H9 (cell line): ENCODE data around the gene PRR33. TPM values are rescaled to one million over a fixed set of nuclear protein-coding genes. Genes with fewer than 3 reads are reported as not detected.

Experiments used
- DNase-seq: peaks from one replicate; pipeline ENCODE4 v3.0.0-alpha.2; 2017
- H2AFZ ChIP-seq: one replicate; pipeline ENCODE4 v1.6.1; 2013; ENCODE audit warnings: mild to moderate bottlenecking, low read length, control low read depth, moderate library complexity
- H2AK5ac ChIP-seq: 2 replicates; pipeline ENCODE4 v1.6.1; 2013; ENCODE audit warnings: low read length, control low read depth, mixed read lengths; ENCODE audit not compliant: insufficient read length
- H2BK120ac ChIP-seq: one replicate; pipeline ENCODE4 v1.6.1; 2013; ENCODE audit warnings: low read depth, mild to moderate bottlenecking, low read length, control low read depth, inconsistent platforms; ENCODE audit not compliant: poor library complexity, severe bottlenecking
- H2BK12ac ChIP-seq: 2 replicates; pipeline ENCODE4 v1.6.1; 2013; ENCODE audit warnings: low read length, control low read depth, mixed read lengths, low read depth; ENCODE audit not compliant: insufficient read length
- H2BK15ac ChIP-seq: 2 replicates; pipeline ENCODE4 v1.6.1; 2013; ENCODE audit warnings: low read depth, low read length, control low read depth
- H2BK20ac ChIP-seq: one replicate; pipeline ENCODE4 v1.6.1; 2013; ENCODE audit warnings: low read depth, mild to moderate bottlenecking, low read length, control low read depth, inconsistent platforms; ENCODE audit not compliant: poor library complexity, severe bottlenecking
- H2BK5ac ChIP-seq: 2 replicates; pipeline ENCODE4 v1.6.1; 2013; ENCODE audit warnings: low read length, control low read depth, mixed read lengths; ENCODE audit not compliant: insufficient read length
- H3K14ac ChIP-seq: 2 replicates; pipeline ENCODE4 v1.6.1; 2013; ENCODE audit warnings: low read length, control low read depth; ENCODE audit not compliant: insufficient read depth
- H3K18ac ChIP-seq: 2 replicates; pipeline ENCODE4 v1.6.1; 2013; ENCODE audit warnings: low read depth, mild to moderate bottlenecking, mixed read lengths, low read length, control low read depth; ENCODE audit not compliant: insufficient read length
- H3K23ac ChIP-seq: 2 replicates; pipeline ENCODE4 v1.6.1; 2013; ENCODE audit warnings: low read length, control low read depth, mixed read lengths, low read depth; ENCODE audit not compliant: insufficient read length
- H3K23me2 ChIP-seq: 2 replicates; pipeline ENCODE4 v1.6.1; 2013; ENCODE audit warnings: low read depth, mild to moderate bottlenecking, mixed read lengths, low read length, control low read depth; ENCODE audit not compliant: insufficient read length, poor library complexity, severe bottlenecking
- H3K27ac ChIP-seq: 2 replicates; pipeline ENCODE4 v1.5.1; 2013; ENCODE audit warnings: low read length, control low read depth, mixed read lengths, low read depth; ENCODE audit not compliant: insufficient read length
- H3K27me3 ChIP-seq: 2 replicates; pipeline ENCODE4 v1.6.1; 2013; ENCODE audit warnings: low read length, control low read depth, inconsistent platforms; ENCODE audit not compliant: insufficient read depth
- H3K4ac ChIP-seq: 2 replicates; pipeline ENCODE4 v1.6.1; 2013; ENCODE audit warnings: low read depth, mild to moderate bottlenecking, control low read depth, inconsistent platforms, low read length, moderate library complexity
- H3K4me1 ChIP-seq: 2 replicates; pipeline ENCODE4 v1.6.1; 2013; ENCODE audit warnings: low read length, control low read depth, inconsistent platforms; ENCODE audit not compliant: insufficient read depth
- H3K4me2 ChIP-seq: 2 replicates; pipeline ENCODE4 v1.6.1; 2013; ENCODE audit warnings: low read length, control low read depth, mixed read lengths; ENCODE audit not compliant: insufficient read length, insufficient read depth
- H3K56ac ChIP-seq: 2 replicates; pipeline ENCODE4 v1.6.1; 2013; ENCODE audit warnings: low read depth, mild to moderate bottlenecking, mixed read lengths, low read length, control low read depth; ENCODE audit not compliant: insufficient read length
- H3K79me1 ChIP-seq: 2 replicates; pipeline ENCODE4 v1.6.1; 2013; ENCODE audit warnings: low read depth, mild to moderate bottlenecking, moderate library complexity, low read length, control low read depth, inconsistent platforms; ENCODE audit not compliant: insufficient read depth, poor library complexity, severe bottlenecking
- H3K79me2 ChIP-seq: 2 replicates; pipeline ENCODE4 v1.6.1; 2013; ENCODE audit warnings: low read length, control low read depth, inconsistent platforms; ENCODE audit not compliant: insufficient read depth
- H3K9ac ChIP-seq: 2 replicates; pipeline ENCODE4 v1.6.1; 2013; ENCODE audit warnings: low read length, control low read depth, mixed read lengths; ENCODE audit not compliant: insufficient read length; ENCODE audit errors: extremely low read depth
- H3K9me3 ChIP-seq: one replicate; pipeline ENCODE4 v1.6.1; 2013; ENCODE audit warnings: low read depth, low read length, inconsistent platforms; ENCODE audit not compliant: control insufficient read depth
- H3T11ph ChIP-seq: one replicate; pipeline ENCODE4 v1.6.1; 2013; ENCODE audit warnings: mild to moderate bottlenecking, low read length, control low read depth, inconsistent platforms
- H4K20me1 ChIP-seq: one replicate; pipeline ENCODE4 v1.6.1; 2013; ENCODE audit not compliant: control insufficient read depth, insufficient read length, insufficient read depth
- H4K5ac ChIP-seq: 2 replicates; pipeline ENCODE4 v1.6.1; 2013; ENCODE audit warnings: low read depth, mild to moderate bottlenecking, mixed read lengths, low read length, control low read depth; ENCODE audit not compliant: insufficient read length
- H4K8ac ChIP-seq: replicated peaks from 2 replicates; pipeline ENCODE4 v1.6.1; 2013; ENCODE audit warnings: low read length, control low read depth, mixed read lengths, low read depth; ENCODE audit not compliant: insufficient read length
- H4K91ac ChIP-seq: 2 replicates; pipeline ENCODE4 v1.6.1; 2013; ENCODE audit warnings: low read depth, mild to moderate bottlenecking, moderate library complexity, mixed read lengths, low read length, control low read depth; ENCODE audit not compliant: insufficient read length
- H3K27ac Mint-ChIP-seq, 3 experiments: 2 replicates in 2 of 3; 3 replicates in 1 of 3; pipeline ENCODE4 v1.8.0; 2020 to 2021; ENCODE audit warnings: mixed read lengths in 3 of 3, mild to moderate bottlenecking in 1 of 3, moderate library complexity in 1 of 3
- H3K27me3 Mint-ChIP-seq: 2 replicates; pipeline ENCODE4 v1.8.0; 2021; ENCODE audit warnings: low read depth, mild to moderate bottlenecking, moderate library complexity, mixed read lengths
- H3K36me3 Mint-ChIP-seq, 3 experiments: 2 replicates in 2 of 3; 3 replicates in 1 of 3; pipeline ENCODE4 v1.8.0; 2020 to 2021; ENCODE audit warnings: low read depth in 3 of 3, mixed read lengths in 3 of 3; ENCODE audit not compliant: insufficient read depth in 1 of 3
- H3K4me1 Mint-ChIP-seq, 2 experiments: 2 replicates each; pipeline ENCODE4 v1.8.0; 2020; ENCODE audit warnings: mixed read lengths in 2 of 2
- H3K4me3 Mint-ChIP-seq, 2 experiments: 2 replicates in 1 of 2; 3 replicates in 1 of 2; pipeline ENCODE4 v1.8.0; 2020 to 2021; ENCODE audit warnings: mild to moderate bottlenecking in 2 of 2, mixed read lengths in 2 of 2, moderate library complexity in 1 of 2
- H3K9me3 Mint-ChIP-seq, 2 experiments: 2 replicates in 1 of 2; 3 replicates in 1 of 2; pipeline ENCODE4 v1.8.0; 2020; ENCODE audit warnings: mild to moderate bottlenecking in 2 of 2, mixed read lengths in 2 of 2, moderate library complexity in 1 of 2
- CTCF ChIP-seq: fragments of 200-600 bp; sonication (generic); conservative IDR thresholded peaks from 3 replicates; pipeline ENCODE4 v1.8.0; 2021; ENCODE audit warnings: antibody characterized with exemption, mild to moderate bottlenecking
- WGBS: extraction: QIAGEN DNeasy Blood & Tissue Kit; methylation state at CpG from one replicate; pipeline ENCODE4 v1.1.7; 2013; ENCODE audit warnings: missing lambda C conversion rate, low lambda C conversion rate, mixed read lengths; ENCODE audit not compliant: insufficient read length; ENCODE audit errors: extremely low coverage; 5-methylcytosine and 5-hydroxymethylcytosine counted together
- total RNA-seq: library from RNA; stranded (reverse); gene quantifications from 2 replicates; pipeline ENCODE4 v1.2.1, GENCODE V29; 2021

Gene PRR33
- total RNA-seq, 1 experiment from 2014 or later: not detected

GRCh38 chr11:1889224-1889930 is 2.3 kb downstream of the PRR33 start:
- Histone ChIP-seq H3K4ac (no peak overlapping the region), H2AFZ (no peak overlapping the region), H4K91ac (no peak overlapping the region), H3K18ac (no peak overlapping the region), H3K4me2 (no peak overlapping the region), H3T11ph (no peak overlapping the region), H2BK12ac (no peak overlapping the region), H3K9ac (no peak overlapping the region), H2BK120ac (no peak overlapping the region), H3K27ac (no peak overlapping the region), H3K23me2 (no peaks in the 10 kb centered on the region), H4K8ac (no peak overlapping the region), H3K9me3 (no peaks in the 10 kb centered on the region), H3K79me2 (no peaks in the 10 kb centered on the region), H2BK15ac (no peak overlapping the region), H2BK20ac (no peak overlapping the region), H4K5ac (no peak overlapping the region), H3K79me1 (no peaks in the 10 kb centered on the region), H3K27me3 (no peaks in the 10 kb centered on the region), H3K14ac (no peak overlapping the region), H3K56ac (no peak overlapping the region), H3K4me1 (no peaks in the 10 kb centered on the region), H3K23ac (no peak overlapping the region), H2AK5ac (no peak overlapping the region), H4K20me1 (no peaks in the 10 kb centered on the region), H2BK5ac (no peak overlapping the region)
- DNase-seq: no peak
- H3K9me3 Mint-ChIP-seq: no peaks in the 10 kb centered on the region; a peak in 1 of 5 replicates
- no peak overlapping the region for H3K4me3 Mint-ChIP-seq
- no peaks in the 10 kb centered on the region for H3K4me1 Mint-ChIP-seq
- H3K27ac Mint-ChIP-seq: no peak overlapping the region
- no peaks in the 10 kb centered on the region for H3K36me3 Mint-ChIP-seq
- WGBS: no CpG with 5 or more reads among the region's 34 CpGs
- H3K27me3 Mint-ChIP-seq: peaks cover 19% of the 10 kb centered on the region
- no peak for TF ChIP-seq CTCF
